ENCODE data around the gene CLDN10. TPM values are rescaled to one million over a fixed set of nuclear protein-coding genes. Genes with fewer than 3 reads are reported as not detected.
A peak's percentile ranks its signal among the peaks of the same experiment; 100 is the strongest.

CLDN10 gene
- total RNA-seq, 1 donor from 2014 or later, result not detected

DNA sequence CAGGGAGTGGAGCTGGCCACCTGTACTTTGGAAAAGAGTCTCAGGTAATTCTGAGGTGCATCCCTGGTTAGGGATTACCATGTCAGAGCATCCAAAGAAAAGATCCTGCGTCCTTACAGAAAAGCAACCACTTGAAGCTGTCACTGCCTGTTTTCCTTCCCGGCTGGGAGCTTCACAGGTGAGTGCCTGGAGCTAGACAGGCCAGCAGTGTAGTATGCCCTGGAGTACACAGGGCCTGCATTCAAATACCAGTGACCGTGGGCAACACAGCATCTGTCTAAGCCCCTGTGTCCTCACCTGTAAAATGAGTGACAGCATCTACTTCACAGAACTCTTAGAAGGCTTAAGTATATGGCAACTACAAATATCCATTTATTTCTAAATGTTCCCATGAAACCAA lies 63.0 kb downstream of the CLDN10 start:
- H3K9me3 Mint-ChIP-seq (ENCODE audit: low read depth), result no peaks in the 10 kb centered on the region
- TF ChIP-seq, protein P1, sequence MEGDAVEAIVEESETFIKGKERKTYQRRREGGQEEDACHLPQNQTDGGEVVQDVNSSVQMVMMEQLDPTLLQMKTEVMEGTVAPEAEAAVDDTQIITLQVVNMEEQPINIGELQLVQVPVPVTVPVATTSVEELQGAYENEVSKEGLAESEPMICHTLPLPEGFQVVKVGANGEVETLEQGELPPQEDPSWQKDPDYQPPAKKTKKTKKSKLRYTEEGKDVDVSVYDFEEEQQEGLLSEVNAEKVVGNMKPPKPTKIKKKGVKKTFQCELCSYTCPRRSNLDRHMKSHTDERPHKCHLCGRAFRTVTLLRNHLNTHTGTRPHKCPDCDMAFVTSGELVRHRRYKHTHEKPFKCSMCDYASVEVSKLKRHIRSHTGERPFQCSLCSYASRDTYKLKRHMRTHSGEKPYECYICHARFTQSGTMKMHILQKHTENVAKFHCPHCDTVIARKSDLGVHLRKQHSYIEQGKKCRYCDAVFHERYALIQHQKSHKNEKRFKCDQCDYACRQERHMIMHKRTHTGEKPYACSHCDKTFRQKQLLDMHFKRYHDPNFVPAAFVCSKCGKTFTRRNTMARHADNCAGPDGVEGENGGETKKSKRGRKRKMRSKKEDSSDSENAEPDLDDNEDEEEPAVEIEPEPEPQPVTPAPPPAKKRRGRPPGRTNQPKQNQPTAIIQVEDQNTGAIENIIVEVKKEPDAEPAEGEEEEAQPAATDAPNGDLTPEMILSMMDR (IDR thresholded peaks at IDR 0.05), result no peak
- H3K4me1 Mint-ChIP-seq (ENCODE audit: low read depth), result no peaks in the 10 kb centered on the region
- H3K4me3 Mint-ChIP-seq (ENCODE audit: unreplicated experiment), result no peak overlapping the region
- DNase-seq (ENCODE audit: low spot score), result no peak
- H3K27me3 Mint-ChIP-seq (ENCODE audit: low read depth), result no peaks in the 10 kb centered on the region
- H3K27ac Mint-ChIP-seq (ENCODE audit: unreplicated experiment), result no peak overlapping the region
- H3K36me3 Mint-ChIP-seq (ENCODE audit: low read depth), result peaks cover 41% of the 10 kb centered on the region

DNA sequence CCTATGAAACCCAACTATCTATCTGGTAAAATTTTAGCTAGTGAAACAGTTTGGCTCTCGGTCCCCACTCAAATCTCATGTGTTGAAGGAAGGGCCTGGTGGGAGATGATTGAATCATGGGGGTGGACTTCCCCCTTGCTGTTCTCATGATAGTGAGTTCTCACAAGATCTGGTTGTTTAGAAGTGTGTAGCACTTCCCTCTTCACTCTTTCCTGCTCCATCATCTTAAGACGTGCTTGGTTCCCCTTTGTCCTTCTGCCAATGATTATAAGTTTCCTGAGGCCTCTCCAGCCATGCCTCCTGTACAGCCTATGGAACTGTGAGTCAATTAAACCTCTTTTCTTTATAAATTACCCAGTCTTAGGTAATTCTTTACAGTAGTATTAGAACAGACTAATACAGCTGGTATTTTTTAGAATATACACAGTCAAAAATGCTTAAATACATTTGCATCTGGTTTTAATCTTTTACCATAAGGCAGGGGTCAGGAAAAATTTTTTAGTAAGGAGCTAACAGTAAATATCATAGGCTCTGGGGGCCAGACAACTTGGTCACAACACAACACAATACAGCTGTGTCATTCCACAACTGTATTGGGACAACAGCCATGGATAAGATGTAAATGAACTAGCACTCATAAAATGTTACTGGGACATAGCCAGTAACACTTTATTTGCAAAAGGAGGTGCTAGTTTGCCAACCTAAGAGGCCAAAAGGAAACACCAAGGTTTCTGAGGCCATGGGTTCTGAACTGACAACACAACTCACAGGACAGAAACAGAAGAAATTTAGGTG lies 67.7 kb downstream of the CLDN10 start:
- H3K4me1 Mint-ChIP-seq (ENCODE audit: low read depth), result peaks cover 8% of the 10 kb centered on the region
- TF ChIP-seq, protein P1 (IDR thresholded peaks at IDR 0.05), result no peak
- no peaks in the 10 kb centered on the region for H3K27me3 Mint-ChIP-seq (ENCODE audit: low read depth)
- peaks cover 39% of the 10 kb centered on the region for H3K36me3 Mint-ChIP-seq (ENCODE audit: low read depth)
- H3K4me3 Mint-ChIP-seq (ENCODE audit: unreplicated experiment), result no peak overlapping the region
- no peak for DNase-seq (ENCODE audit: low spot score)
- no peak overlapping the region for H3K27ac Mint-ChIP-seq (ENCODE audit: unreplicated experiment)
- no peaks in the 10 kb centered on the region for H3K9me3 Mint-ChIP-seq (ENCODE audit: low read depth)

DNA sequence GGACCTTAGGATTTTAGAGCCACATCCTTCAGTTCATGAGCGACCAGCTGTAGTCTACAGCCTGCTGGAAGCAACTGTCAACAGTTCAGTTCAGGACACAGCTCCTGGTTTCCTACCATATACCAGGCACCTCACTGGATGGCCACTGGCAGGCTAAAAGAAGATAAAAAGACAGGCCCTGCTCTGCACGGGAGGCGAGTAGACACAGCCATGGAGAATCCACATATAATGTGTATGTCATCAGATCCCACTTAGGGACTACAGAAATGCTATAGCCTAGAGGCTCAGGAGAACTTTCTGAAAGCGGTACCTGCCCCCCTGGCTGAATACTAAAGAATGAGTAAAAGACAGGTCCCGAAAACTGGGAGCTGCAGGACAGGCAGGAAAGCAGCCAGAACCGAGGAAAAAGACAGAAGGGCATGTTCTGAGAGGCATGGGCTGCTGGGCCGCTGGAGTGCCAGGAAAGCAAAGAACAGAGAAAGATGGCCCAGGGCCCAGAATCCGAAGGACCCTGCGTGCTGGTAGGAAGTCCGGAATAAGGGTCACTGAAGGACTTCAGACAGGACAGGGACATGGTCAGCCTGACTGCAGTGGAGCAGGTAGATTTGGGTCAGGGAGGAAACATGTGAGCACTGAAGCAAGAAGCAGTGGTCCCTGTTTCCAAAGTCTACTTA lies 68.4 kb downstream of the CLDN10 start:
- Mint-ChIP-seq H3K27ac (ENCODE audit: unreplicated experiment) (no peak overlapping the region), H3K36me3 (ENCODE audit: low read depth) (peaks cover 40% of the 10 kb centered on the region), H3K27me3 (ENCODE audit: low read depth) (no peaks in the 10 kb centered on the region), H3K4me3 (ENCODE audit: unreplicated experiment) (no peak overlapping the region), H3K9me3 (ENCODE audit: low read depth) (no peaks in the 10 kb centered on the region), H3K4me1 (ENCODE audit: low read depth) (peaks cover 8% of the 10 kb centered on the region)
- TF ChIP-seq, protein P1 (IDR thresholded peaks at IDR 0.05), result no peak
- no peak for DNase-seq (ENCODE audit: low spot score)

DNA sequence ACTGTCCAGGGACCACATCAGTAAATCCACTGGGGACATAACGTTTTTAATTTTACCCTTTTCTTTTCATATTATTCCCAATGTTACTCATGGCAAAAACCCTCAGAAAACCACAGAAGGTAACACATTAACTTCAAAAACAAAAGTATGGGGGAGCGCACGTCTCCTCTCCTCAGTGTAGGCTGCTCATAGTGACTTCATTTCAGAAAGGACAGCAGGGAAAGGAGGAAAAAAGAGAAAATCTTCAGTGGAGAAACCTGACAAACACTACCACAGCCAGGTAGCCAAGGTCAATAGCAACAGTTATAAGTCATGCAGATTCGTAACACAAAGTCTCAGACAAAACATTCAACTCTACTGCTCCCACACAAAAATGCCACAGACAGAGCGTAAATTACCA lies 70.6 kb downstream of the CLDN10 start:
- Mint-ChIP-seq H3K27ac (ENCODE audit: unreplicated experiment) (peak overlapping the region; percentile 57), H3K36me3 (ENCODE audit: low read depth) (peaks cover 44% of the 10 kb centered on the region), H3K4me3 (ENCODE audit: unreplicated experiment) (no peak overlapping the region), H3K4me1 (ENCODE audit: low read depth) (peaks cover 22% of the 10 kb centered on the region), H3K27me3 (ENCODE audit: low read depth) (no peaks in the 10 kb centered on the region), H3K9me3 (ENCODE audit: low read depth) (peaks cover 8% of the 10 kb centered on the region)
- TF ChIP-seq, protein P1 (IDR thresholded peaks at IDR 0.05), result no peak
- DNase-seq (ENCODE audit: low spot score), result no peak

DNA sequence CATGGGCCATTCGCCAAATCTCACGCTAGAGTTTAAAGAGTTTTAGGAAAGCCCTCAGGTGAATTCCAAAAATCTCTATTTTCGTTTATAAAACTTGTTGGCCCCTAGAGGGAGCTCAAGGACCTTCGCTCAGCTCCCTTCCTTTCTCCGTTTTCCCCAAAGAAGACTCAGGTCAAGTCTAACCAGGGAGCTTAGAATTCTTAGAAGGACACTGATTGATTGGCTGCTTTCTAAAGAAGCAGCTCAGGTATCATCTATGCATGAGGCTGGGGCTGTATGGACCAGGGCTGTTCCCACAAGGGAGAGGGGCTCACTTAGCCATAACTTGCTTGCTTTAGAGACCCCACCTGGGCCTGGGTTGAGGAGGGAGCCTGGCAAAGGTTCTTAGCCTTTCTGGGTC lies 71.5 kb downstream of the CLDN10 start:
- H3K27ac Mint-ChIP-seq (ENCODE audit: unreplicated experiment), result peak overlapping the region; percentile 56
- TF ChIP-seq, protein P1 (IDR thresholded peaks at IDR 0.05), result peak; percentile 85
- peaks cover 10% of the 10 kb centered on the region for H3K9me3 Mint-ChIP-seq (ENCODE audit: low read depth)
- no peak overlapping the region for H3K4me3 Mint-ChIP-seq (ENCODE audit: unreplicated experiment)
- no peak for DNase-seq (ENCODE audit: low spot score)
- H3K4me1 Mint-ChIP-seq (ENCODE audit: low read depth), result peaks cover 26% of the 10 kb centered on the region
- peaks cover 46% of the 10 kb centered on the region for H3K36me3 Mint-ChIP-seq (ENCODE audit: low read depth)
- no peaks in the 10 kb centered on the region for H3K27me3 Mint-ChIP-seq (ENCODE audit: low read depth)
